Endothelial cell of umbilical vein (primary cell): ENCODE results near the gene FUT6.

Source experiments
- CTCF ChIP-seq, 2 donors: IDR thresholded peaks; 1 replicate in 1 of 2; 2 replicates in 1 of 2; pipeline ENCODE4 v1.5.1; 2011; ENCODE audit warnings: low read length in 2 of 2, mild to moderate bottlenecking in 2 of 2, moderate library complexity in 2 of 2, control low read depth in 1 of 2, inconsistent platforms in 1 of 2, low read depth in 1 of 2; ENCODE audit not compliant: insufficient read depth in 1 of 2; ENCODE audit errors: extremely low read depth in 1 of 2
- EZH2 ChIP-seq: IDR thresholded peaks from 2 replicates; pipeline ENCODE4 v1.6.1; 2012; ENCODE audit warnings: borderline replicate concordance, low read depth, mild to moderate bottlenecking, moderate library complexity, low read length, inconsistent platforms; ENCODE audit not compliant: severe bottlenecking
- FOS ChIP-seq: IDR thresholded peaks from 2 replicates; pipeline ENCODE4 v1.6.1; 2011; ENCODE audit warnings: mild to moderate bottlenecking, low read length, moderate library complexity, borderline replicate concordance; ENCODE audit not compliant: insufficient read depth
- GATA2 ChIP-seq: IDR thresholded peaks from 2 replicates; pipeline ENCODE4 v1.7.0; 2011; ENCODE audit warnings: low read depth, mild to moderate bottlenecking, moderate library complexity, mixed read lengths, low read length; ENCODE audit not compliant: insufficient read length, insufficient read depth
- JUN ChIP-seq: IDR thresholded peaks from 2 replicates; pipeline ENCODE4 v1.6.1; 2011; ENCODE audit warnings: borderline replicate concordance, low read depth; ENCODE audit not compliant: insufficient read length, insufficient read depth
- MAX ChIP-seq: IDR thresholded peaks from 2 replicates; pipeline ENCODE4 v1.6.1; 2011; ENCODE audit not compliant: insufficient read depth, insufficient read length
- MYC ChIP-seq: IDR thresholded peaks from one replicate; pipeline ENCODE4 v1.6.1; 2011; ENCODE audit warnings: mild to moderate bottlenecking, low read depth, low read length
- POLR2A ChIP-seq: IDR thresholded peaks from 2 replicates; pipeline ENCODE4 v1.6.1; 2012; ENCODE audit warnings: low read depth, mild to moderate bottlenecking, control low read depth, low read length
- POLR2AphosphoS5 ChIP-seq: IDR thresholded peaks from 2 replicates; pipeline ENCODE4 v1.6.1; 2012; ENCODE audit warnings: low read depth, mild to moderate bottlenecking, control low read depth, low read length, moderate library complexity; ENCODE audit not compliant: insufficient read depth

- TF ChIP-seq MAX = no peak
- no peak for TF ChIP-seq CTCF (IDR thresholded peaks at IDR 0.05; ENCODE audit: extremely low read depth in 1 of 2, insufficient read depth in 1 of 2, low read depth in 1 of 2, low read length in 2 of 2)
- no peak for TF ChIP-seq POLR2AphosphoS5
- no peak for TF ChIP-seq POLR2A
- no peak for TF ChIP-seq EZH2
- TF ChIP-seq GATA2 = no peak
- TF ChIP-seq MYC = no peak
- TF ChIP-seq FOS = no peak
- no peak for TF ChIP-seq JUN
Observed at GRCh38 chr19:5877427-5877826, 37.9 kb upstream of the FUT6 start.
